GM13976 (cell line): ENCODE results near the gene IFNG.

Experiments used
- DNase-seq: peaks from one replicate; pipeline ENCODE4 v3.0.0; 2012; ENCODE audit warnings: low spot score
- CTCF ChIP-seq: IDR thresholded peaks from 2 replicates; pipeline ENCODE4 v1.5.1; 2012; ENCODE audit warnings: borderline replicate concordance, mild to moderate bottlenecking; ENCODE audit not compliant: insufficient read depth; ENCODE audit errors: extremely low read depth, missing control alignments, control extremely low read depth
- in situ Hi-C: fragments of 300-500 bp; cut with MboI; formaldehyde crosslinking; loops from one replicate; pipeline ENCODE4 v1.12.0; 2022; ENCODE audit warnings: low sequenced_read_pairs, mixed read lengths, inconsistent platforms; ENCODE audit not compliant: unreplicated experiment

Gene IFNG

GRCh38 chr12:68138480-68138879, 21.1 kb downstream of the IFNG start:
- TF ChIP-seq CTCF, result no peak
- DNase-seq, result no peak
- in situ Hi-C loops, result no loop called here

GRCh38 chr12:68137335-68137830, 22.2 kb downstream of the IFNG start:
- in situ Hi-C loops, result no loop called here

GRCh38 chr12:68135520-68135919, 24.0 kb downstream of the IFNG start:
- TF ChIP-seq CTCF, result no peak
- DNase-seq, result no peak
- in situ Hi-C loops, result no loop called here

More at GRCh38 chr12:68137335-68137830, 22.2 kb downstream of the IFNG start:
- no peak for TF ChIP-seq CTCF
- no peak for DNase-seq

- no peak for TF ChIP-seq CTCF
- in situ Hi-C loops, result no loop called here
These were observed 27.6 kb downstream of the IFNG start for GRCh38 chr12:68131867-68132414.

GRCh38 chr12:68129979-68130378, 29.6 kb downstream of the IFNG start:
- in situ Hi-C loops, result no loop called here
- no peak for DNase-seq
- TF ChIP-seq CTCF, result no peak

More at GRCh38 chr12:68131867-68132414, 27.6 kb downstream of the IFNG start:
- no peak for DNase-seq

GRCh38 chr12:68122236-68122920, 37.2 kb downstream of the IFNG start:
- TF ChIP-seq CTCF, result no peak
- no peak for DNase-seq
- in situ Hi-C loops, result no loop called here
